SK-N-SH (cell line): ENCODE results near the gene HERC4. TPM values are rescaled to one million over a fixed set of nuclear protein-coding genes. Genes with fewer than 3 reads are reported as not detected.

ENCODE experiments used
- CTCF ChIA-PET: fragments of 300-600, 350-600 bp; formaldehyde crosslinking; extraction: SDS; loops from one replicate; lab custom pipeline; 2021; lab: Yijun Ruan, JAX
- POLR2A ChIA-PET: fragments of 350-600 bp; sonication (Branson Sonifier 250); formaldehyde crosslinking; extraction: SDS; loops from one replicate; lab custom pipeline; 2020; ENCODE audit warnings: antibody characterized with exemption, inconsistent platforms; lab: Yijun Ruan, JAX
- DNase-seq: peaks from one replicate; pipeline ENCODE4 v3.0.0; 2012
- H2AFZ ChIP-seq: fragments of 200-600 bp; sonication (generic); 2 replicates; pipeline ENCODE4 v1.8.1; 2016; ENCODE audit warnings: antibody characterized with exemption, mild to moderate bottlenecking, low read depth
- H3F3A ChIP-seq: fragments of 200-600 bp; sonication (generic); replicated peaks from 2 replicates; pipeline ENCODE3; 2016; ENCODE audit warnings: antibody characterized with exemption, mild to moderate bottlenecking; ENCODE audit not compliant: insufficient read depth
- H3K27ac ChIP-seq, 2 experiments: fragments of 200-500 bp in 1 of 2; fragments of 200-600 bp in 1 of 2; sonication (Bioruptor generic) in 1 of 2; sonication (generic), shearing (Covaris generic) in 1 of 2; 2 replicates each; pipeline versions ENCODE4 v1.5.1 to v1.6.1; 2014 to 2016; ENCODE audit warnings: low read depth in 2 of 2, inconsistent platforms in 1 of 2, low read length in 1 of 2, mild to moderate bottlenecking in 1 of 2, mixed read lengths in 1 of 2
- H3K27me3 ChIP-seq: fragments of 200-600 bp; sonication (generic), shearing (Covaris generic); 2 replicates; pipeline ENCODE4 v1.6.1; 2016; ENCODE audit warnings: mixed run types; ENCODE audit not compliant: insufficient read depth
- H3K36me3 ChIP-seq, 2 experiments: fragments of 200-500 bp in 1 of 2; fragments of 200-600 bp in 1 of 2; sonication (Bioruptor generic) in 1 of 2; sonication (generic) in 1 of 2; replicated peaks in 1 of 2; 2 replicates each; pipeline versions ENCODE3 to v1.5.1; 2014 to 2016; ENCODE audit warnings: low read length in 1 of 2, mild to moderate bottlenecking in 1 of 2; ENCODE audit not compliant: insufficient read depth in 2 of 2, control insufficient read depth in 1 of 2
- H3K4me1 ChIP-seq, 2 experiments: fragments of 200-500 bp in 1 of 2; fragments of 200-600 bp in 1 of 2; sonication (Bioruptor generic) in 1 of 2; sonication (generic), shearing (Covaris generic) in 1 of 2; 2 replicates each; pipeline versions ENCODE4 v1.5.1 to v1.6.1; 2014 to 2016; ENCODE audit warnings: low read depth in 1 of 2, low read length in 1 of 2, mixed run types in 1 of 2; ENCODE audit not compliant: insufficient read depth in 2 of 2, control insufficient read depth in 1 of 2
- H3K4me2 ChIP-seq: fragments of 200-600 bp; sonication (generic), shearing (Covaris generic); 2 replicates; pipeline ENCODE4 v1.6.1; 2017; ENCODE audit warnings: mixed run types
- H3K4me3 ChIP-seq, 2 experiments: fragments of 200-500 bp in 1 of 2; fragments of 200-600 bp in 1 of 2; sonication (Bioruptor generic) in 1 of 2; sonication (generic), shearing (Covaris generic) in 1 of 2; 2 replicates each; pipeline versions ENCODE4 v1.5.1 to v1.8.1; 2014 to 2016; ENCODE audit warnings: low read depth in 2 of 2, inconsistent platforms in 1 of 2, low read length in 1 of 2, mild to moderate bottlenecking in 1 of 2, mixed read lengths in 1 of 2, moderate library complexity in 1 of 2
- H3K79me2 ChIP-seq: fragments of 200-600 bp; sonication (generic); 2 replicates; pipeline ENCODE4 v1.8.1; 2017; ENCODE audit warnings: mild to moderate bottlenecking; ENCODE audit not compliant: insufficient read depth
- H3K9ac ChIP-seq: fragments of 200-600 bp; sonication (generic); 2 replicates; pipeline ENCODE4 v1.6.1; 2017; ENCODE audit warnings: mixed run types
- H3K9me2 ChIP-seq: fragments of 200-600 bp; sonication (generic); 2 replicates; pipeline ENCODE4 v1.6.1; 2017; ENCODE audit warnings: mixed run types
- H3K9me3 ChIP-seq: fragments of 200-600 bp; sonication (generic); 2 replicates; pipeline ENCODE4 v1.6.1; 2017; ENCODE audit warnings: mixed run types, mild to moderate bottlenecking, moderate library complexity
- H4K20me1 ChIP-seq: fragments of 200-600 bp; sonication (generic); 2 replicates; pipeline ENCODE4 v1.6.1; 2017; ENCODE audit warnings: mild to moderate bottlenecking, mixed run types; ENCODE audit not compliant: insufficient read depth
- ELF1 ChIP-seq: IDR thresholded peaks from 2 replicates; pipeline ENCODE4 v1.4.0; 2012
- EP300 ChIP-seq, 2 experiments: IDR thresholded peaks; 2 replicates each; pipeline versions ENCODE4 v1.4.0 to v1.6.1; 2012; ENCODE audit warnings: borderline replicate concordance in 1 of 2, low read depth in 1 of 2, low read length in 1 of 2
- EZH2phosphoT487 ChIP-seq: fragments of 200-600 bp; sonication (generic); IDR thresholded peaks from 2 replicates; pipeline ENCODE4 v1.6.1; 2017; ENCODE audit warnings: low read depth, mixed run types, mild to moderate bottlenecking, antibody characterized with exemption, moderate library complexity, borderline replicate concordance
- FOSL2 ChIP-seq: IDR thresholded peaks from 2 replicates; pipeline ENCODE4 v1.4.0; 2012; ENCODE audit warnings: low read depth, mild to moderate bottlenecking, moderate library complexity, borderline replicate concordance
- FOXJ3 ChIP-seq: sonication (generic); formaldehyde crosslinking; IDR thresholded peaks from 2 replicates; pipeline ENCODE4 v1.5.1; 2020; ENCODE audit warnings: mild to moderate bottlenecking, missing genetic modification reagents
- GABPA ChIP-seq: IDR thresholded peaks from 2 replicates; pipeline ENCODE4 v1.4.0; 2012; ENCODE audit warnings: low read depth, mild to moderate bottlenecking
- GATA2 ChIP-seq: sonication (generic); formaldehyde crosslinking; IDR thresholded peaks from 2 replicates; pipeline ENCODE4 v1.5.0; 2020; ENCODE audit warnings: mild to moderate bottlenecking, missing genetic modification reagents
- JUND ChIP-seq: IDR thresholded peaks from 2 replicates; pipeline ENCODE4 v1.4.0; 2012
- MEF2A ChIP-seq: IDR thresholded peaks from 2 replicates; pipeline ENCODE4 v1.4.0; 2012; ENCODE audit warnings: low read depth, borderline replicate concordance
- MXI1 ChIP-seq: IDR thresholded peaks from 2 replicates; pipeline ENCODE4 v1.6.1; 2012; ENCODE audit warnings: mild to moderate bottlenecking, low read depth, low read length, improper control_type of control experiment
- NFIC ChIP-seq: IDR thresholded peaks from 2 replicates; pipeline ENCODE4 v1.4.0; 2012; ENCODE audit warnings: borderline replicate concordance
- POLR2AphosphoS5 ChIP-seq: IDR thresholded peaks from 2 replicates; pipeline ENCODE4 v1.6.1; 2012; ENCODE audit warnings: low read depth, low read length
- RAD21 ChIP-seq: IDR thresholded peaks from 2 replicates; pipeline ENCODE4 v1.6.1; 2012; ENCODE audit warnings: mild to moderate bottlenecking, low read length
- RCOR1 ChIP-seq: fragments of 150-350 bp; IDR thresholded peaks from 2 replicates; pipeline ENCODE4 v1.6.1; 2017; ENCODE audit warnings: antibody characterized with exemption, low read length
- RFX5 ChIP-seq: IDR thresholded peaks from 2 replicates; pipeline ENCODE4 v1.6.1; 2012; ENCODE audit warnings: mild to moderate bottlenecking, improper control_type of control experiment, low read length
- SIN3A ChIP-seq: IDR thresholded peaks from 2 replicates; pipeline ENCODE4 v1.6.1; 2012; ENCODE audit warnings: low read depth, mild to moderate bottlenecking, low read length, moderate library complexity, borderline replicate concordance
- SMC3 ChIP-seq: IDR thresholded peaks from 2 replicates; pipeline ENCODE4 v1.6.1; 2012; ENCODE audit warnings: low read depth, low read length, improper control_type of control experiment
- TEAD4 ChIP-seq: IDR thresholded peaks from 2 replicates; pipeline ENCODE4 v1.4.0; 2012; ENCODE audit warnings: mild to moderate bottlenecking, borderline replicate concordance; ENCODE audit not compliant: insufficient read depth
- YY1 ChIP-seq: IDR thresholded peaks from 2 replicates; pipeline ENCODE4 v1.4.0; 2012; ENCODE audit warnings: low read depth, mild to moderate bottlenecking
- WGBS: methylation state at CpG from one replicate; pipeline ENCODE4 v1.1.6; 2017; ENCODE audit warnings: low lambda C conversion rate; 5-methylcytosine and 5-hydroxymethylcytosine counted together
- polyA plus RNA-seq, 3 experiments: library from polyadenylated mRNA; depleted of rRNA; stranded (reverse); fragments of >200 nt; gene quantifications; 2 replicates each; pipeline ENCODE4 v1.2.3, GENCODE V29; 2012
- TF ChIP-seq, protein P1 (sequence below): IDR thresholded peaks from 2 replicates; pipeline ENCODE4 v1.4.0; 2012; ENCODE audit warnings: low read depth
- TF ChIP-seq, protein P2 (sequence below): fragments of 150-350 bp; IDR thresholded peaks from 2 replicates; pipeline ENCODE4 v1.6.1; 2017; ENCODE audit warnings: antibody characterized with exemption, low read length, low read depth, borderline replicate concordance
- TF ChIP-seq, protein P3 (sequence below): IDR thresholded peaks from 2 replicates; pipeline ENCODE4; 2012
- TF ChIP-seq, protein P4 (sequence below): IDR thresholded peaks from 2 replicates; pipeline ENCODE4 v1.6.1; 2012; ENCODE audit warnings: mild to moderate bottlenecking, low read depth, low read length, moderate library complexity

The HERC4 gene, protein sequence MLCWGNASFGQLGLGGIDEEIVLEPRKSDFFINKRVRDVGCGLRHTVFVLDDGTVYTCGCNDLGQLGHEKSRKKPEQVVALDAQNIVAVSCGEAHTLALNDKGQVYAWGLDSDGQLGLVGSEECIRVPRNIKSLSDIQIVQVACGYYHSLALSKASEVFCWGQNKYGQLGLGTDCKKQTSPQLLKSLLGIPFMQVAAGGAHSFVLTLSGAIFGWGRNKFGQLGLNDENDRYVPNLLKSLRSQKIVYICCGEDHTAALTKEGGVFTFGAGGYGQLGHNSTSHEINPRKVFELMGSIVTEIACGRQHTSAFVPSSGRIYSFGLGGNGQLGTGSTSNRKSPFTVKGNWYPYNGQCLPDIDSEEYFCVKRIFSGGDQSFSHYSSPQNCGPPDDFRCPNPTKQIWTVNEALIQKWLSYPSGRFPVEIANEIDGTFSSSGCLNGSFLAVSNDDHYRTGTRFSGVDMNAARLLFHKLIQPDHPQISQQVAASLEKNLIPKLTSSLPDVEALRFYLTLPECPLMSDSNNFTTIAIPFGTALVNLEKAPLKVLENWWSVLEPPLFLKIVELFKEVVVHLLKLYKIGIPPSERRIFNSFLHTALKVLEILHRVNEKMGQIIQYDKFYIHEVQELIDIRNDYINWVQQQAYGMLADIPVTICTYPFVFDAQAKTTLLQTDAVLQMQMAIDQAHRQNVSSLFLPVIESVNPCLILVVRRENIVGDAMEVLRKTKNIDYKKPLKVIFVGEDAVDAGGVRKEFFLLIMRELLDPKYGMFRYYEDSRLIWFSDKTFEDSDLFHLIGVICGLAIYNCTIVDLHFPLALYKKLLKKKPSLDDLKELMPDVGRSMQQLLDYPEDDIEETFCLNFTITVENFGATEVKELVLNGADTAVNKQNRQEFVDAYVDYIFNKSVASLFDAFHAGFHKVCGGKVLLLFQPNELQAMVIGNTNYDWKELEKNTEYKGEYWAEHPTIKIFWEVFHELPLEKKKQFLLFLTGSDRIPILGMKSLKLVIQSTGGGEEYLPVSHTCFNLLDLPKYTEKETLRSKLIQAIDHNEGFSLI
- polyA plus RNA-seq (2012; rRNA removed), result 16.2 and 24.3 TPM in 2 replicates
- 23.0 and 24.9 TPM in 2 replicates for polyA plus RNA-seq (2012; cell fraction: cytosol; rRNA removed)
- 20.4 and 48.8 TPM in 2 replicates for polyA plus RNA-seq (2012; cell fraction: nucleus; rRNA removed)

DNA sequence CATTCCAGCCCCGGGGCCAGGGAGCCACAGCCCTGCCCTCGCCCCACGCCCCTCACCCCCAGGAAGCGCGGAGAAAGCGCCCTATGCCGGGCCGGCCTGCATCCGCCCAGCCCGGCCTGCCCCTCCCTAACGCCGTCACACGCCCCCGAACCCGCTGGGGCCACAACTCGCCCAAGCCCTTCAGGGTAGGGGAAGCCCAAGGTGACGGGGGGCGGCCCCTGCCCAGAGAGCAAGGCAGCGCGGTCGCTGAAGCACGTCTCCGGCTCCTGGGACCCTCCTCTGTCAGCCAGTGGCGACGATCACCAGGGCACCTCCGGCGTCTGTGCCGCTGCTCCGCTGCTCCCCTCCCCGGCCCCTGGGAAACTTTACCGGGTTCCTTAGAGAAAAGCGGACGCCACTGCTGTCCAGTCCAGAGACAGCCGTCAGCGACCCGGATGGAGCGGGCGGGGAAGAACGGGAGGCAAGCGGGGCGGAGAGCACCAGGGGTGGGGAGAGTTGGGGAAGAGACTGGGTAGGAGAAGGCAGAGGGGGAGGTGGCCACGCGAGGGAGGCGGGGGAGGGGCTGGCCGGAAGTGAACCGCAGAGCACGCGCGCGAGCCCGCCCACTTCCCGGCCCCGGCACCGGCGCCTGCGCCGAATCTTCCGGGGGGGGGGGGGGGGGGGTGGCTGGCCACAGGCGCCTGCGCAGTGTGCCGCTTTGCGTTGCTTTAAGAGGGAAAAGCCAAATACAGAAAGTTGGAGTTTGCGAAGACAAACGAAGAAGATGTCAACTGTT lies at the start of gene HERC4:
Gene HERC4 (minus strand): TSS at position 509 of the 775 bp plus-strand sequence. CDS start 2,175 bp downstream, outside the sequence.
- Histone ChIP-seq H3K27ac (peak within 1 kb of the TSS; percentile 98 to 99), H3K9me3 (no peaks in the 10 kb centered on the region), H3K9ac (peak within 1 kb of the TSS; percentile 99), H4K20me1 (peaks cover 32% of the 10 kb centered on the region), H3K9me2 (no peaks in the 10 kb centered on the region), H3K36me3 (peaks cover 15 to 23% of the 10 kb centered on the region in 2 experiments), H3K27me3 (no peaks in the 10 kb centered on the region), H3K79me2 (peaks cover 51% of the 10 kb centered on the region), H3K4me2 (peak within 1 kb of the TSS; percentile 94), H3K4me3 (peak within 1 kb of the TSS; percentile 89 to 97), H2AFZ (peak within 1 kb of the TSS; percentile 100), H3F3A (peaks cover 11% of the 10 kb centered on the region), H3K4me1 (peaks cover 0 to 12% of the 10 kb centered on the region in 2 experiments; a peak in 3 of 4 replicates)
- under 1% methylated on average over 39 of the region's 64 CpGs for WGBS
- CTCF ChIA-PET, result no interaction called here
- POLR2A ChIA-PET, result no interaction called here
- peak; percentile 99 for DNase-seq
- TF ChIP-seq SIN3A (peak; percentile 59; the same call in 1 of the 2 replicates), GABPA (peak; percentile 77), JUND (no peak), NFIC (no peak), FOSL2 (0 out of 2 replicates have a peak, but pooled peaks have one; percentile 1), EP300 (IDR thresholded peaks at IDR 0.05; ENCODE audit: borderline replicate concordance in 1 of 2, low read depth in 1 of 2, low read length in 1 of 2) (0 out of 4 replicates have a peak, but pooled peaks of 1 of the 2 experiments have one; percentile 3), MXI1 (peak; percentile 75; the same call in 1 of the 2 replicates), MEF2A (no peak), SMC3 (no peak), RFX5 (no peak), GATA2 (CRISPR knock-in tag) (no peak), FOXJ3 (no peak), TEAD4 (no peak), POLR2AphosphoS5 (peak; percentile 76), EZH2phosphoT487 (no peak), RAD21 (no peak), YY1 (no peak), ELF1 (peak; percentile 29), RCOR1 (peak; percentile 7; the same call in 1 of the 2 replicates)
- TF ChIP-seq, protein P1, sequence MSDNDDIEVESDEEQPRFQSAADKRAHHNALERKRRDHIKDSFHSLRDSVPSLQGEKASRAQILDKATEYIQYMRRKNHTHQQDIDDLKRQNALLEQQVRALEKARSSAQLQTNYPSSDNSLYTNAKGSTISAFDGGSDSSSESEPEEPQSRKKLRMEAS, result peak; percentile 88
- TF ChIP-seq, protein P2, sequence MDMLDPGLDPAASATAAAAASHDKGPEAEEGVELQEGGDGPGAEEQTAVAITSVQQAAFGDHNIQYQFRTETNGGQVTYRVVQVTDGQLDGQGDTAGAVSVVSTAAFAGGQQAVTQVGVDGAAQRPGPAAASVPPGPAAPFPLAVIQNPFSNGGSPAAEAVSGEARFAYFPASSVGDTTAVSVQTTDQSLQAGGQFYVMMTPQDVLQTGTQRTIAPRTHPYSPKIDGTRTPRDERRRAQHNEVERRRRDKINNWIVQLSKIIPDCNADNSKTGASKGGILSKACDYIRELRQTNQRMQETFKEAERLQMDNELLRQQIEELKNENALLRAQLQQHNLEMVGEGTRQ, result no peak
- TF ChIP-seq, protein P3, sequence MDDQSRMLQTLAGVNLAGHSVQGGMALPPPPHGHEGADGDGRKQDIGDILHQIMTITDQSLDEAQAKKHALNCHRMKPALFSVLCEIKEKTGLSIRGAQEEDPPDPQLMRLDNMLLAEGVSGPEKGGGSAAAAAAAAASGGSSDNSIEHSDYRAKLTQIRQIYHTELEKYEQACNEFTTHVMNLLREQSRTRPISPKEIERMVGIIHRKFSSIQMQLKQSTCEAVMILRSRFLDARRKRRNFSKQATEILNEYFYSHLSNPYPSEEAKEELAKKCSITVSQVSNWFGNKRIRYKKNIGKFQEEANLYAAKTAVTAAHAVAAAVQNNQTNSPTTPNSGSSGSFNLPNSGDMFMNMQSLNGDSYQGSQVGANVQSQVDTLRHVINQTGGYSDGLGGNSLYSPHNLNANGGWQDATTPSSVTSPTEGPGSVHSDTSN, result no peak
- TF ChIP-seq, protein P4, sequence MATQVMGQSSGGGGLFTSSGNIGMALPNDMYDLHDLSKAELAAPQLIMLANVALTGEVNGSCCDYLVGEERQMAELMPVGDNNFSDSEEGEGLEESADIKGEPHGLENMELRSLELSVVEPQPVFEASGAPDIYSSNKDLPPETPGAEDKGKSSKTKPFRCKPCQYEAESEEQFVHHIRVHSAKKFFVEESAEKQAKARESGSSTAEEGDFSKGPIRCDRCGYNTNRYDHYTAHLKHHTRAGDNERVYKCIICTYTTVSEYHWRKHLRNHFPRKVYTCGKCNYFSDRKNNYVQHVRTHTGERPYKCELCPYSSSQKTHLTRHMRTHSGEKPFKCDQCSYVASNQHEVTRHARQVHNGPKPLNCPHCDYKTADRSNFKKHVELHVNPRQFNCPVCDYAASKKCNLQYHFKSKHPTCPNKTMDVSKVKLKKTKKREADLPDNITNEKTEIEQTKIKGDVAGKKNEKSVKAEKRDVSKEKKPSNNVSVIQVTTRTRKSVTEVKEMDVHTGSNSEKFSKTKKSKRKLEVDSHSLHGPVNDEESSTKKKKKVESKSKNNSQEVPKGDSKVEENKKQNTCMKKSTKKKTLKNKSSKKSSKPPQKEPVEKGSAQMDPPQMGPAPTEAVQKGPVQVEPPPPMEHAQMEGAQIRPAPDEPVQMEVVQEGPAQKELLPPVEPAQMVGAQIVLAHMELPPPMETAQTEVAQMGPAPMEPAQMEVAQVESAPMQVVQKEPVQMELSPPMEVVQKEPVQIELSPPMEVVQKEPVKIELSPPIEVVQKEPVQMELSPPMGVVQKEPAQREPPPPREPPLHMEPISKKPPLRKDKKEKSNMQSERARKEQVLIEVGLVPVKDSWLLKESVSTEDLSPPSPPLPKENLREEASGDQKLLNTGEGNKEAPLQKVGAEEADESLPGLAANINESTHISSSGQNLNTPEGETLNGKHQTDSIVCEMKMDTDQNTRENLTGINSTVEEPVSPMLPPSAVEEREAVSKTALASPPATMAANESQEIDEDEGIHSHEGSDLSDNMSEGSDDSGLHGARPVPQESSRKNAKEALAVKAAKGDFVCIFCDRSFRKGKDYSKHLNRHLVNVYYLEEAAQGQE, result no peak; the same call in 1 of the 2 replicates
